Activated CD4-positive, alpha-beta memory T cell treated with anti-CD3 and anti-CD28 coated beads, Interleukin-2, amount 10 ng/mL, durations not matched to agents 7 days and 5 days (primary cell): ENCODE results near the gene F13A1. TPM values are rescaled to one million over a fixed set of nuclear protein-coding genes. Genes with fewer than 3 reads are reported as not detected.

ENCODE experiments used
- CTCF ChIA-PET: fragments of 350-600 bp; sonication (Branson Sonifier 250); formaldehyde crosslinking; loops from one replicate; lab custom pipeline; 2021; ENCODE audit warnings: antibody characterized with exemption, inconsistent platforms; lab: Charles Lee
- POLR2A ChIA-PET: fragments of 350-600 bp; sonication (Branson Sonifier 250); formaldehyde crosslinking; loops from one replicate; lab custom pipeline; 2021; ENCODE audit warnings: antibody characterized with exemption; lab: Charles Lee
- DNase-seq: peaks from one replicate; pipeline ENCODE4 v3.0.0-alpha.2; 2020
- H3K27ac Mint-ChIP-seq: one replicate; pipeline ENCODE4 v1.8.0; 2021; ENCODE audit warnings: mild to moderate bottlenecking, mixed read lengths
- H3K27me3 Mint-ChIP-seq: one replicate; pipeline ENCODE4 v1.8.0; 2021; ENCODE audit warnings: mixed read lengths
- H3K36me3 Mint-ChIP-seq: one replicate; pipeline ENCODE4 v1.8.0; 2021; ENCODE audit warnings: low read depth, mixed read lengths
- H3K4me1 Mint-ChIP-seq: one replicate; pipeline ENCODE4 v1.8.0; 2021; ENCODE audit warnings: mixed read lengths
- H3K4me3 Mint-ChIP-seq: one replicate; pipeline ENCODE4 v1.8.0; 2021; ENCODE audit warnings: mild to moderate bottlenecking, mixed read lengths
- H3K9me3 Mint-ChIP-seq: one replicate; pipeline ENCODE4 v1.8.0; 2021; ENCODE audit warnings: mixed read lengths
- total RNA-seq, 2 experiments: library from RNA; stranded (reverse); gene quantifications; one replicate each; pipeline ENCODE4 v1.2.3, GENCODE V29; 2021

Gene F13A1
- total RNA-seq, 2 experiments from 2014 or later, result not detected

DNA sequence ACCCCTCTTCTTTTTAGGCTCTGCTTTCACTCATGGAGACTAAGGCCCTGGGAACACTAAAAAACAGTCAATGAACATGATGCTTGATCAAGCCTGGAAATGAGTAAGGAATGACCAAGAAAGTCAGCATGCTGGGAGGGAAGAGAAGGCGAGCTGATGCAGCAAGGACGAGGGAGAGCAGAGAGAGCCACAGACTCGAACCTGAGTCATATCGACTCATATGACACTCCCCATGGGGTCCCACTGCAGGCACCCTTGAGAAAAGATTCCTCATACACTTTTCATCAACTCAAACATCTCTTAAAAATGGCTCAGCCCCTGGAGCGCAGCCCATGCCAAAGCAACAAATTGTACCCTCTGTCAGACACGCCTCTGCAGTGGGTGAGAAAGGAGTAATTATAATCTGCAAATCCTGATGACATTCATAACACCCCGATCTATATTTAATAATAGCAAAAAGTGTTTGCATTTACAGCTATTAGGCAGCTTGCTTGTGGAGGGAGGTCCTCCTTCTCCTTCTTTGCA lies 127.2 kb downstream of the F13A1 start:
- Mint-ChIP-seq H3K4me3 (no peak overlapping the region), H3K9me3 (no peaks in the 10 kb centered on the region), H3K4me1 (no peaks in the 10 kb centered on the region), H3K27ac (no peak overlapping the region), H3K36me3 (no peaks in the 10 kb centered on the region), H3K27me3 (no peaks in the 10 kb centered on the region)
- DNase-seq, result no peak
- POLR2A ChIA-PET, result no interaction called here
- CTCF ChIA-PET, result no interaction called here

DNA sequence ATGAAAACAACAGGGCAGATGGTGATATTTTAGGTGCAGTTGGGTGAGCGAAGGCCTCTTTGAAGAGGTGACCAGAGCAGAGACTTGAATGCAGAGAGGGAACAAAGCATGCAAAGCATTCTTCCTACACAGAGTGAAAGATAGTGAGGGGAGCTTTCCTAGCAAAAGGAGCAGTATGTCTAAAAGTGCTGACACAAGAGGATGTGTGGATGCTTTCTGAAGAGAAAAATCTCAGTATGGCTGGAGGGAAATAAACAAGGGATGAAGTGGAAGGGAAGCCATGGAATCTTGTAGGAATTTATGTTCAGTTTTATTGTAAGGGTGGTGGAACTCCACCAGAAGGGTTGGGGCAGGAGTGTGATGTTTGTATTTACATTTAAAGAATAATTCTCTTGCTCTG lies 128.6 kb downstream of the F13A1 start:
- Mint-ChIP-seq H3K36me3 (no peaks in the 10 kb centered on the region), H3K4me3 (no peak overlapping the region), H3K27me3 (no peaks in the 10 kb centered on the region), H3K9me3 (no peaks in the 10 kb centered on the region), H3K27ac (no peak overlapping the region), H3K4me1 (no peaks in the 10 kb centered on the region)
- CTCF ChIA-PET, result no interaction called here
- POLR2A ChIA-PET, result no interaction called here
- DNase-seq, result no peak

DNA sequence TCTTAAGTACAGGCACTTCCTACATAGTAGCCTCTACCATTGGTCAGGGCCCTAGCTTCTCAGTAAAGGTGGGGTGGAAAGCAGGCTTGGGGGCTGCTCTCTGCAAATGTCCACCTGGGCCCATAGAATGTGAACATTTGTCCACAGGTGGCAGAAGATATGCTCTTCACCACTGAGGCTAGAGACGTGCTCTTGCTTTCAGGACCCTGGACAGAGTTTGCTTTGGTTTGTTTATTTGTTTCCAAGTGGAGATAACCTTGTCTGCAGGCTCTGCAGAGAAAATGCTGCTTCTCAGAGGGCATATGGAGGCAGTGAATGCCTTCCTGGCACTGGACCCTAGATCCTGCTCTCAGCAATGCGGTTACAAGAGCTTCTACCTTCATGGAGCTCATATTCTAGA lies 129.0 kb downstream of the F13A1 start:
- H3K9me3 Mint-ChIP-seq, result no peaks in the 10 kb centered on the region
- ChIA-PET CTCF (no interaction called here), POLR2A (no interaction called here)
- no peaks in the 10 kb centered on the region for H3K36me3 Mint-ChIP-seq
- H3K4me1 Mint-ChIP-seq, result no peaks in the 10 kb centered on the region
- H3K27ac Mint-ChIP-seq, result no peak overlapping the region
- H3K4me3 Mint-ChIP-seq, result no peak overlapping the region
- no peak for DNase-seq
- H3K27me3 Mint-ChIP-seq, result no peaks in the 10 kb centered on the region

DNA sequence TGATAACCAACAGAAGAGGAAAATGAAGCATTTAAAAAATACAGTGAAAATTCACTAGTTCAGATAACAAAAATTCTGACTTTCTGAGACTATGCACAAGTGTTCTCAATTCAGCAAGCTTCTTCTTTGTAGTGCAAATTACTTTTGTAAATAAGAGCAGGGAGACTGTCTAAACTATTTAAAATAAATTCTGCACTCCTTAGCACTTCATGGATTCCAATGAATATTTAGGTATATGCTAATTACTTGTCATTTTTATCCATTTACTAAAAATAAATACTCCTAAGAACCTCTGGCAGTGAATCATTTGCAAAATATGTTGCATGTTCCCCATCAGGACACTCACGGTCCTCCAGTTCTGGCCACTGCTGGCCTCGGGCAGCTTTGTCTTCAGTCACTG lies 139.8 kb downstream of the F13A1 start:
- Mint-ChIP-seq H3K4me3 (no peak overlapping the region), H3K9me3 (no peaks in the 10 kb centered on the region), H3K27me3 (peaks cover 5% of the 10 kb centered on the region), H3K27ac (no peak overlapping the region), H3K36me3 (no peaks in the 10 kb centered on the region), H3K4me1 (no peaks in the 10 kb centered on the region)
- ChIA-PET POLR2A (no interaction called here), CTCF (no interaction called here)
- DNase-seq, result no peak

DNA sequence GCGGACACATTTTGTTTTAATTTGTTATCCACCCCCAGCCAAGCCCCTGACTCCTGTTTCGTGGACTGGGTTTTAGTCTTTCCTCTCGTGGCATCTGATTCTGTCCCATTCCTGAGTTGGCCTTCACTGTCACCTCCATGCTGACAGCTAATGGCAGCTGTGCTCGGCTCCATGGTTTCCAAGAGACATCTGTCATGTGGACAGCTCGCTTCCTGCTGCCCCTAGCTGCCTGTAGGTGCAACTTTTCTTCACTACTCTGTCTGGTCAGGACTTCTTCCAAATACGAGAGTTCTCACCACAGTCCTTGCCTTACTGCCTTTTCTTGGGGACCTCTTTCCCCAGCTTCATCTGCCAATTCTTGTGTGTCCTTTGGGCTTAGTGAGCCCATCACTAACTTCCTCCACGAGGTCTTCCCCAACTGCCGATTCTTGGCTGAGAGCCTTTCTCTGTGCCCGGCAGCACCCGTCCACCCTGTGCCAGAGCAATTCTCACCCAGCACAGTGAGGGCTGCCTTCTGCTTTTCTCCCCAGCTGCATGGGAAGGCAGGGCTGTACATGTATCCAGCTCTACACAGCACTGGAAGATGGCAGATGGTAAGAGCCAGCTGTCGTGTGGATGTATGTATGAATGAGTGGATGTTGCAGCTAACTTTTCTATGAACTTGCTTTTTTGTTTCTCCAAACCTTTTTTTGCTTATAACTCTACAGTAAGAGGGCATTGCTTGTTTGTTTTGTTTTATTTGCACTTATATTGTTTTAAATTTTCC lies 140.4 kb downstream of the F13A1 start:
- ChIA-PET POLR2A (no interaction called here), CTCF (no interaction called here)
- Mint-ChIP-seq H3K27me3 (peaks cover 5% of the 10 kb centered on the region), H3K27ac (no peak overlapping the region), H3K36me3 (no peaks in the 10 kb centered on the region), H3K9me3 (no peaks in the 10 kb centered on the region), H3K4me1 (no peaks in the 10 kb centered on the region), H3K4me3 (no peak overlapping the region)
- DNase-seq, result no peak

DNA sequence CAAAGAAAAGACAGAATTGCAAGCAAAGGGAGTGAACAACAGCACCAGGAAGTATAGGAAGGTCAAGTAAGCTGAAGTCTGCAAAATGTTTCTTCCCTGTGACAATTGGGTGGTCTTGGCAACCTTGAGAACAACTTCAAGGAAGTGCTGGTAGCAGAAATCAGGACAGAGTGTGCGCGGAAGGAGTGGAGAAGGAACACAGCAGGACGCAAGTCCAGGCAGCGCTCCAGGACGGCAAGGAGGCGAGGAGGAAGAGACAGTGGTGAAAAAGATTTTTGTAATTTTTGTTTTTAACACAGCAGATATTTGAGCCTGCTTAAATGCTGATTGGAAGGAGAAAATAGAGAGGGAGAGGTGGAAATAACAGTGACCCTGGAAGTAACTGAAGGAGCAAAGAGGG lies 141.7 kb downstream of the F13A1 start:
- no peaks in the 10 kb centered on the region for H3K4me1 Mint-ChIP-seq
- ChIA-PET POLR2A (no interaction called here), CTCF (no interaction called here)
- no peak for DNase-seq
- no peak overlapping the region for H3K4me3 Mint-ChIP-seq
- peaks cover 5% of the 10 kb centered on the region for H3K27me3 Mint-ChIP-seq
- no peaks in the 10 kb centered on the region for H3K36me3 Mint-ChIP-seq
- H3K9me3 Mint-ChIP-seq, result no peaks in the 10 kb centered on the region
- no peak overlapping the region for H3K27ac Mint-ChIP-seq

DNA sequence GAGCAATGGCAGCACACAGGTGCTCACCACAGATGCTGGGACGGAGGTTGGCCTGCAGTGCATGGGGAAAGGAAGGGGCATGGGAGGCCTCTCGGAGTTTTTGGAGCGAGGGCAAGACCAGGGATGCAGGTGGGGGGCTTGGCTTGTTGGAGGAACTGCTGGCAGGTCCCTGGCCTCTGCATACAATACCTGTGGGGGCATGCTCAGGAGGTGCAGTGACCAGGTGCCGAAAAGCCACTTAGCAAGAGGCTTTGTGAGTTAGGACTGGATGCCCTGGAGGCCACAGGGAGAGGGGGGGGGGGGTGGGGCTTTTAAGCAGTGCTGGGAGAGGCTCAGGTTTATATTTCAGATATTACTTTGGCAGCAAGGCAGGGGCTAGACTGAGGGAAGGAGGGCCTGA lies 142.7 kb downstream of the F13A1 start:
- H3K27me3 Mint-ChIP-seq, result peaks cover 5% of the 10 kb centered on the region
- no peak overlapping the region for H3K27ac Mint-ChIP-seq
- CTCF ChIA-PET, result no interaction called here
- no peaks in the 10 kb centered on the region for H3K36me3 Mint-ChIP-seq
- H3K4me1 Mint-ChIP-seq, result no peaks in the 10 kb centered on the region
- POLR2A ChIA-PET, result no interaction called here
- no peak for DNase-seq
- H3K4me3 Mint-ChIP-seq, result no peak overlapping the region
- no peaks in the 10 kb centered on the region for H3K9me3 Mint-ChIP-seq

DNA sequence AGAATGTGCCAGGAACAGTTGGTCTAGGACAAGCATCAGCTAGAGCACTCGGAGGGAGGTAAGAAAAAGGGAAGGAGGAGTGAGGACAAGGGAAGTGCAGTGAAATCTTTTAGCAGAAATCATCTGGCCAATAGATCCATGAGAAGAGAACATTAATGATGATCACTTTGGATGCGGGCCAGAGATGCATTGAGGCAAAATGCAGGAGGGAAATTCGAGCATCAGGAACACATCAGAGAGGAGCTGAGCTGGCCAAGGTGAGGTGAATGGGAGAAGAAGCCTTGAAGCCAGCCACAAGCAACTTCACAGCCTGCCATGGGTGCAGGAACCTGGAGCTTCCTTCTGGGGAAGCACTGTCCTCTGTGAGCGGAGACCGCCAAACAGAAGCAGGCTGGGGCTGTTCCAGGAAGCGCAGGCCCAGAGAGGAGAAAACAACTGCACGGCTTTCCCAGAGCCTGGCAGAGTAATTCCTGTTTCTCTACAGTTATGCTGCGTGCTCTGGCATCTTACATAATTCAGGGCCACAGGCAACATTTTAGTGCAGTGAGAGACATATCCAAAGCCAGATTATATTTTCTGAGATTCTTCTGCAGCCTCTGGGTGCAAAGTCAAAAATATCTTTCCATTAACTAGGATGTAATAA lies 143.8 kb downstream of the F13A1 start:
- no peaks in the 10 kb centered on the region for H3K36me3 Mint-ChIP-seq
- CTCF ChIA-PET, result no interaction called here
- H3K27ac Mint-ChIP-seq, result no peak overlapping the region
- no peak overlapping the region for H3K4me3 Mint-ChIP-seq
- H3K27me3 Mint-ChIP-seq, result peaks cover 1% of the 10 kb centered on the region
- H3K9me3 Mint-ChIP-seq, result no peaks in the 10 kb centered on the region
- H3K4me1 Mint-ChIP-seq, result no peaks in the 10 kb centered on the region
- POLR2A ChIA-PET, result no interaction called here
- no peak for DNase-seq

DNA sequence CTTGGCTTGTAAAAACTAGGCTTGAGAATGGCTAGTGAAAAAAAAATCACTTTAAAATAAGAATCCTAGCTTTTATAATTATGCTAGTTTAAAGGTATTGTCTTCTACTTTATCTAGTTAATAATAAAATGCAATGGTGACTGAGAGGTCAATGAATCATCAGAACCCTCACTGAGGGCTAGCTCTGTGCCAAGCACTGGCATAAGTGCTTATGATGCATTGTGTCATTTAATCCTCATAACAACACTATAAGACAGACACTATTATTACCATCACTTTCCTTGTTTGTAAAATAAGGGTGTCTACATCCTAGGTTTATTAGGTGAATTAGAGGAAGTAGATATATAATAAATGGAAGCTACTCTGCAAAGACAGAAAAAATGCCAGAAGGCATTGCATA lies 144.3 kb downstream of the F13A1 start:
- no peak for DNase-seq
- Mint-ChIP-seq H3K36me3 (no peaks in the 10 kb centered on the region), H3K4me1 (no peaks in the 10 kb centered on the region), H3K27ac (no peak overlapping the region), H3K4me3 (no peak overlapping the region), H3K27me3 (peaks cover under 1% of the 10 kb centered on the region), H3K9me3 (no peaks in the 10 kb centered on the region)
- CTCF ChIA-PET, result no interaction called here
- POLR2A ChIA-PET, result no interaction called here

DNA sequence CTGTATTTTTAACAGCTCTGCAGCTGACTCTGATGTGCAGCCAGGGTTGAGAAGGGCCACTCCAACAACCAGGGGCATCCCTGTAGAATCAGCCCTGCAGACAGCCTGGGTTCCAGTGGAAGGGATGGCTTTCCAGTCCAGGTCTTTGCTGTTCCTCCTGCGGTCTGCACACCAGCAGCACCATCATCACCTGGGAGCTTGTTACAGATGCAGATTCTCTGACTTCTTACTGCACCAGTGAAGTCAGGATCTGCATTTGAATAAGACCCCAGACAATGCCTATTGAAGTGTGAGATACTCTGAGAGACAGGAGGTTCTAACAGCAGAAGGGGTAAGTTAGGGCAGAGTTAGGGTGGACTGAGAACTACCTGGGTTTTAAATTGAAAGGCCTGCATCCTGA lies 151.3 kb downstream of the F13A1 start:
- no peak for DNase-seq
- H3K27ac Mint-ChIP-seq, result no peak overlapping the region
- H3K9me3 Mint-ChIP-seq, result no peaks in the 10 kb centered on the region
- POLR2A ChIA-PET, result no interaction called here
- no peaks in the 10 kb centered on the region for H3K36me3 Mint-ChIP-seq
- peaks cover 4% of the 10 kb centered on the region for H3K27me3 Mint-ChIP-seq
- no peaks in the 10 kb centered on the region for H3K4me1 Mint-ChIP-seq
- CTCF ChIA-PET, result no interaction called here
- no peak overlapping the region for H3K4me3 Mint-ChIP-seq

DNA sequence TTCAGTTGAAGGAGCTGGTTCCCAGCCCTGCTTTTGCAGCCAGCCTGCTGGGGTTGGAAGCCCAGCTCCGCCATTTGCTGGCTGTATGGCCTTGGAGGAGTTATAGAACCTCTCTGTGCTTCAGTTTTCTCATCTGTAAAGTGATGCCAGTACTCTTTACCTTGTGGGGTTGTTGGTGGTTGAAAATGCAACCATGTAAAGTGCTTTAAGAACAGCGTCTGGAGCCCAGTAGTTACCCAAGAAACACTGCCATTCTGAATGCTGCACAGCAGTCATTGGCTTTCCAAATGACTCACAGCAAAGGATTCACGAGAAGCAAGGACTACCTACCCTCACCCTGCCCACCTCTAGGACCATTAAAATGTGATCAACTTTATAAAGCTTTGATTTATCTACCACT lies 154.4 kb downstream of the F13A1 start:
- Mint-ChIP-seq H3K36me3 (no peaks in the 10 kb centered on the region), H3K4me3 (no peak overlapping the region), H3K4me1 (no peaks in the 10 kb centered on the region), H3K27ac (no peak overlapping the region), H3K27me3 (peaks cover 4% of the 10 kb centered on the region), H3K9me3 (no peaks in the 10 kb centered on the region)
- CTCF ChIA-PET, result no interaction called here
- POLR2A ChIA-PET, result no interaction called here
- DNase-seq, result no peak

DNA sequence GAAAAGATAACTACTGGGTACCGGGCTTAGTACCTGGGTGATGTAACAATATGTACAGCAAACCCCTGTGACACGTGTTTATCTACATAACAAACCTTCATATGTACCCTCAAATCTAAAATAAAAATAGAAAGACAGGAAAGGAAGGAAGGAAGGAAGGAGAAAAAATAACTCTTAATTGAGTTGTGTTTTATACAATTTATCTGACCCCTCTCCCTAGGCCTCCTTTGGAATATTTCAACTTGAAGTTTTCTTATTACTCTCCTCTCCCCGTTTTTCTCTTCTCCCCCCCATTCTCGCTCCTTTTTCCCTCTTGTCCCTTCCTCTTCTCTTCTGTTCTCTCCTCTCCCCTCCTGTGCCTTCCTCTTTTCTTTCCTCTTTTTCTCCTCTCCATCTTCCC lies 156.1 kb downstream of the F13A1 start:
- Mint-ChIP-seq H3K27me3 (peaks cover 4% of the 10 kb centered on the region), H3K27ac (no peak overlapping the region), H3K36me3 (no peaks in the 10 kb centered on the region), H3K4me1 (no peaks in the 10 kb centered on the region), H3K4me3 (no peak overlapping the region), H3K9me3 (no peaks in the 10 kb centered on the region)
- DNase-seq, result no peak
- POLR2A ChIA-PET, result no interaction called here
- CTCF ChIA-PET, result no interaction called here

DNA sequence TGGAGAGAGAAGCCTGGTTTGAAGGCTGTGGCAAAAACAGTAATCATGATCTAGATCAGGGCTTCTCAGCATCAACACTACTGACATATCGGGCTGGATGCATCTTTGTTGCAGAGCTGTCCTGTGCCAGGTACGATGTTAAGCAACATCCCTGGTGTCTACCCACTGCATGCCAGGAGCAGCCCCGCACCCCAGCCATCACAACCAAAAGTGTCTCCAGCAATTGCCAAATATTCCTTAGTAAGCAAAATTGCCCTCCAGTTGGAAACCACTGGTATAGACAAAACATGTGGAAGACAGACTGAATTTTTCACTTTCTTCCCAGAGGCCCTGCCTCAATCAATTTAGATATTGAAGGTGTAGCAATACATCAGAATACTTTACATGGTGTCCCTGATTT lies 166.1 kb downstream of the F13A1 start:
- H3K4me3 Mint-ChIP-seq, result no peak overlapping the region
- H3K4me1 Mint-ChIP-seq, result no peaks in the 10 kb centered on the region
- no peak overlapping the region for H3K27ac Mint-ChIP-seq
- CTCF ChIA-PET, result no interaction called here
- H3K9me3 Mint-ChIP-seq, result no peaks in the 10 kb centered on the region
- POLR2A ChIA-PET, result no interaction called here
- no peaks in the 10 kb centered on the region for H3K36me3 Mint-ChIP-seq
- no peak for DNase-seq
- H3K27me3 Mint-ChIP-seq, result peaks cover 2% of the 10 kb centered on the region

DNA sequence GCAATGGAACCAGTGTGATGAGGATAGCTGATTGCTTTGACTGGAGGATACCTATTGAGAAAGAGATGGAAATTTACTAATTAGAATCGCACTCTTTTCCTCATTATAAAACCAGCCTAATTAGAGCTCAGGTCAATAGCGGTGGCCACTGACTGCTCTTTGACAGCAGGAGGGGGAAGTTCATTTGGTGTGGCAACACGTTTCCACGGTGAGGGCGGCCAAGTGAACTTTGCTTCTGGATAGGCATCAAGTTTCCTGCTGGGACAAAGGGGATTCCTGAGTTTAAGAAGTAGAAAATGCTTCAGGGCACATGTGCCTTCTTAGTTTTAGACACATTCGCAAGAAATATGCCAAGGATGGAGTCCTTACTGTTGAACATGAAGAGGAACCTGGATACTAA lies 168.4 kb downstream of the F13A1 start:
- H3K4me3 Mint-ChIP-seq, result no peak overlapping the region
- POLR2A ChIA-PET, result no interaction called here
- no peak overlapping the region for H3K27ac Mint-ChIP-seq
- CTCF ChIA-PET, result interaction anchor here (1.3 to 1.9 kb wide), 2 partner anchors 20 to 21 kb away, joined by 4 to 6 read pairs; no protein-coding TSS in a partner anchor
- H3K36me3 Mint-ChIP-seq, result no peaks in the 10 kb centered on the region
- no peaks in the 10 kb centered on the region for H3K9me3 Mint-ChIP-seq
- peaks cover 2% of the 10 kb centered on the region for H3K27me3 Mint-ChIP-seq
- no peaks in the 10 kb centered on the region for H3K4me1 Mint-ChIP-seq
- no peak for DNase-seq
